ENCODE data around the gene MAX.
"Not testable (repeated sequence)": the region's sequence is repeated elsewhere in the genome, so short reads cannot be mapped to it uniquely, and the experiment has no call there.

MAX gene

GRCh38 chr14:65104791-65105190, 2.5 kb upstream of the MAX start:
- no peak for DNase-seq (ENCODE audit: low read depth)

DNA sequence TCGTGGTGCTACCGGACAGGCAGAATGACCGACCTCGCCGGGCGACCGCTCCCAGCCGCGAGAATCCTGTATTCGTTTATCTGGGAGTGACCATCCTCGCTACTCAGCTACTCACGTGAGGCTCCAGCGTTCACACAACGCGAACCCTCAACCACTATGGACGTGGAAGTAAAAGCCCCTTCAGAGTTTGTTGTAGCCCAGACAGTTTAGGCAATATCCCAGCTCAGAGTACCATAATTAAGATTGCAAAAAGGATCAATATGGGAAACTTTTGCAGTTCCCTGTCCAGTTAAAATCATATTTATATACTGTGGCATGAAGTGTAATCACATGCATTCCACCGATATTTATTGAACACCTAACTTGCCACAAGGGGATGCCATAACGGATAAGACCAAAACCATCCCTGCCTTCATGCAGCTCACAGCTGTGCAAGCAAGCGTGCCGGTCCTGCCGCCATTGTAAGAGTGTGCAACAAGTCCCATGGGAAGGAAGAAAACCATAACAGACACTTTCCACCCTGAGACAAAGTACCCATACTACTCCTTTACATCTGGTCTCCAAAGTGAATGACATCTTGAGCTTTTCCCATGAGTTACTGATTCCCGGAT, 938 bp upstream of the MAX start:
- DNase-seq (ENCODE audit: low read depth): no peak

DNA sequence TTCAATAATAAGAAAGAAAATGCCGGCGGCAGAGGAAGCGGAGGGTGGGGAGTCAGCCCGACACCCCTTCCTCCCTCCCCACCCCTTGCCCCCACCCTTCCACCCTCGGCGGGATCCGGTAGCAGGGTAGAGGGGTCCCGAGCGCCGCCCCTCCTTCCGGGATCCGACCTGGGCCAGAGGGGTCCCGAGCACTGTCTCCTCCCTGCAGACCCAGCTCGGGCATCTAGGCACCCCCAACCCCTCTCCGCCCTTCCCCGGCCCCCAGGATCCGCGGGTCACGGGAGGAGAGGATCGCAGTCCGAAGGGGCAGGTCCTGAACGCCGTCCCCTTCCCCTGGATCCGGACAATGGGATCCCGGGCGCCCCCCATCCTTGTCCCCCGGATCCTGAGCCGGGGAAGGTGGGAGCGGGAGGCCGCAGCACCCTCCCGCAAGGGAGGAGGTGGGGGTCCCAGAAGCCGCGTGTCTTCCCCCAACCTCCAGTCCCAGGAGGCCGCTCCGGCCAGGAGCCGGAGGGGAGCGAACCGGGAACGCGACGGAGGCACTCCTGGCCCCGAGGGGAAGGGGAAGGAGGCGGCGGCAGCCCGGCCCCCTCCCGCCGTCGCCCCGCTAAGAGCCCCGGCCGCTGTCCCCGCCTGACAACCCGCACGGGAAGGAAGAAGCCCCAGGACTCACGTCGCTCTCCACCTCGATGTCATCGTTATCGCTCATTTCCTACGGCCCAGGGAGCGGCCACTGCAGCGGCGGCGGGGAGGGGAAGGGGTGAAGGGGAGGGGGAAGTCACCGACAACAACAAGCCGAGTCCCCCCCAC, 481 bp downstream of the MAX start:
- DNase-seq (ENCODE audit: low read depth): no peak

DNA sequence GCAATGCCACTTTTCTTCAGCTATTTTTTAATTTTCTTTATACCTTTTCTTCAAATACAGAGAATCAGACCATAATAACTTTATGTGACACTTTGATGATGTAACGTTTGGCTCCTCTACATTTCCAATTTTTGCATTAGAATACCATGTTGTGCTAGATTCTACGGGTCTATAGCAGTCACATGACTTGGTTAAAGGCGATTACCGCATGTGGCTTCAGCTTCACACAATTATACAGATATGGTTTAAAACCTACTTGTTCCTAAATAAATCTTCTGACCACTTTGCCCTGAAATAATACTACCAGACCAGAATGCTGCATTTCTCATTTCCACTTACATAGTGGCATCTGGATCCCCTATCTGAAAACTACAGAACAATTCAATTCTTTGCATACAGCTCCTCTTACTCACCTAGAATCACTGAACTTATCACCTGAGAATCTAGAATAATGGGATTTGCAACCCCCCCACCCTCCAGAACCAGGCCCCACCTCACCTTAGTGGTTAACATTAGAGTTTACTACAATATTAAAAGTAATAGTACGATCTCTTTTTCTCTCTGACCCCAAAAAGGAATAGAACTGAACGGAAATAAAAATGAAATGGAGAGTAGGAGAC, 1.3 kb downstream of the MAX start:
- no peak for DNase-seq (ENCODE audit: low read depth)

GRCh38 chr14:65098586-65098985, 3.7 kb downstream of the MAX start:
- DNase-seq (ENCODE audit: low read depth): no peak

DNA sequence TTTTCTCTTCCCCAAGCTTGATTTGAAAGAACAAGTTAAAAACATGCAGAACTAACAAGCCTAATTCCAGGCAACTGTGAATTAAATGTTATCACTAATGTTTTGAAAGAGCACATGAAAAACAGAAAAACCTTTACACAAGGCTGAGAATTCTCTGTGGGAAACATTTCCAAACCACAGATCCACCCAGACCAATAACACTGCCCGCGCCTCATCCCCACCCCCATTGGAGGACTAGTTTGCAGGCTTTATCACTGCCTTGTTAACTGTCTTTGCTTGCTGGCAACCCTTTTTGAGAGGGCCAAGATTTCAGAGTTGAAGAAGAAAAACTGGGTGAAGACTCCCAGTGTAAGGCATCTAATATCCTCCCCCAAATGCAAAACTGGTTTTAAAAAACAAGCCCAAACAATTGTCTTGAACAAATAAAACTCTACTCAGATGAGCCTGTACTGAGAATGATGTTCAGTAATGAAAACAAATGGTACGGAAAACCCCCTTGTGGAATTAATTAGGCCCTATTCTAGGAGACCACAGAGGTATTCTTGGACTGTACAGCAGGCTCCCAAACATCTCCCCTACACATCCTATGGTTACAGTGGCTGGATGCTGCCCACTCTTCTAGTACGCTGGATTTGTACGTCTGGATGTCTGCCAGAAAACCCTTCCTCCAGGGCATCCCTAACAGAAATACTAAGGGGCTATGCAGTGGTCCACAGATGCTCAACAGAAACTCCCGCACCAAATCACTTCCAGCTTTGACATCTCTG, 5.8 kb downstream of the MAX start:
- no peak for DNase-seq (ENCODE audit: low read depth)

DNA sequence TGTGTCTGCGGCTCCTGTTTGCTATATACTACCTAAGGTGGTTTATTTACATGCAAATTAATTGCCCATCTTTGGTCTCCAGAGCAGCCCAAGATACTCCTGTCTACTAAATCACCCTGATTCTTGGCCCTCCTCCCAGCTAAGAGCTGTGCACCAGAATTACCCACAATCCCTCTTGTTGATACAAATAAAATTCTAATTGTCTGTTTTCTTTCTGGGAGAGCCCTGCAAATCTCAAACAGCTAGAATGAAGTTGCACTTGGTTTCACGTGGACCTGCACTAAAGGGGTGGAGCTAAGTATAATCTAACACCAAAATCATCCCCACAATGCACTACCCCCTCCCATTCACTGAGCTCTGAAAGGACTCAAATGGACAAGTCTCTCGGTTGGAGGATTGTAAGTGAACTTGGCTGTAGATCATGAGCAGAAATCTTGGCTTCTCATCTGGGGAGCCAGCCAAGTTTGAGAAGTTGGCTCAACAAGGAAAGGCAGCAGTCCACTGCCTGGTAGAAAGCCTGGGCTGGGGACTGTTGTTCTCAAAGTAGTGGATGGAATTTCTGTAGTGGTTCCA, 6.6 kb downstream of the MAX start:
- DNase-seq (ENCODE audit: low read depth): peak; percentile 30

DNA sequence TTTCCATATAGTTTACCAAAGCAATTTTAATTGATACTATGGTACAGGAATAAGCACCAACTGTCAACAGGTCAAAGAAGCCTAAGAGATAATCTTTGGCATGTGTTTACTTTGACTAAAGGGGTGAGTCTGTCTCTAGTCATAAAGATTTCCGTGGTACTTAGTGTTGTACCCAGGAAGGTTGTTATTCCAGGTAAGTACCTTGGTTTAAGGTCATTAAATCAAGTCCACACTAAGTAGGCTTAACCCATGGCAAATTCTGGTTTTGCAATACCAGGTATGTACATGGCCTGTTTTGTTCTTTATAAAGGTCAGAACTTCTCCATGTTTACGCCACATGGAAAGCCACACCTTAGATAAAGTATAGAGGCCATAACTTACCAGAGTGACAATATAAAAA, 10.0 kb downstream of the MAX start:
- no peak for DNase-seq (ENCODE audit: low read depth)

DNA sequence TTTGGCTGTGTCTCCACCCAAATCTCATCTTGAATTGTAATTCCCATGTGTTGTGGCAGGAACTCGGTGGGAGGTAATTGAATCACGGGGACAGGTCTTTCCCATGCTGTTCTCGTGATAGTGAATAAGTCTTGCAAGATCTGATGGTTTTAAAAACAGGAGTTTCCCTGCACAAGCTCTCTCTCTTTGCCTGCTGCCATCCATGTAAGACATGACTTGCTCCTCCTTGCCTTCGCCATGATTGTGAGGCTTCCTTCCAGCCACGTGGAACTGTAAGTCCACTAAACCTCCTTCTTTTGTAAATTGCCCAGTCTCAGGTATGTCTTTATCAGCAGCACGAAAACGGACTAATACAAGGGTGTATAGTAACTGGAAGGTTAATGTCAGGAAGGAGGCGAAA, 14.5 kb downstream of the MAX start:
- DNase-seq (ENCODE audit: low read depth): not testable (repeated sequence)

- DNase-seq (ENCODE audit: low read depth): not testable (repeated sequence)
Observed at GRCh38 chr14:65086686-65087085, 15.6 kb downstream of the MAX start.

GRCh38 chr14:65084554-65085505, 17.5 kb downstream of the MAX start:
- no peak for DNase-seq (ENCODE audit: low read depth)

GRCh38 chr14:65082930-65083329, 19.4 kb downstream of the MAX start:
- no peak for DNase-seq (ENCODE audit: low read depth)

GRCh38 chr14:65080960-65081747, 21.2 kb downstream of the MAX start:
- DNase-seq (ENCODE audit: low read depth): no peak

DNA sequence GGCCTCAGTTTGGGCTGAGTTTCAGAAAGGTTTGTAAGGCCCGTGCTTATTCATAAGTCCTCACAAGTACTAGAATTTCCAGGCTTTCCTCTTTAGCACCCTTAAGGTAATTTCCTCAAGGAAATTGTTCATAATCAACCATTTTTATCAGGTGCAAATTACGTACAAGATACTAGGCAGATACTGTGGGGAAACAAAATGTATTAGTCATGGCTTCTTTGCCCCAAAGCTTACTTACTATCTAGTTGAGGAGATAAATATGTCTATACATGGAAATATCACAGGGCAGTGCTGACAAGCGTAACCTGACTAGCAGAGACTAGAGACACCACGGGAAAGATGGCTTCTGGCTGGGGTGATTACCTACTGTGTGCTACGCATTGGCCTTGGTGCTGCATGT, 22.5 kb downstream of the MAX start:
- DNase-seq (ENCODE audit: low read depth): no peak

GRCh38 chr14:65079201-65079600, 23.1 kb downstream of the MAX start:
- no peak for DNase-seq (ENCODE audit: low read depth)

GRCh38 chr14:65077318-65077717, 25.0 kb downstream of the MAX start:
- DNase-seq (ENCODE audit: low read depth): no peak

DNA sequence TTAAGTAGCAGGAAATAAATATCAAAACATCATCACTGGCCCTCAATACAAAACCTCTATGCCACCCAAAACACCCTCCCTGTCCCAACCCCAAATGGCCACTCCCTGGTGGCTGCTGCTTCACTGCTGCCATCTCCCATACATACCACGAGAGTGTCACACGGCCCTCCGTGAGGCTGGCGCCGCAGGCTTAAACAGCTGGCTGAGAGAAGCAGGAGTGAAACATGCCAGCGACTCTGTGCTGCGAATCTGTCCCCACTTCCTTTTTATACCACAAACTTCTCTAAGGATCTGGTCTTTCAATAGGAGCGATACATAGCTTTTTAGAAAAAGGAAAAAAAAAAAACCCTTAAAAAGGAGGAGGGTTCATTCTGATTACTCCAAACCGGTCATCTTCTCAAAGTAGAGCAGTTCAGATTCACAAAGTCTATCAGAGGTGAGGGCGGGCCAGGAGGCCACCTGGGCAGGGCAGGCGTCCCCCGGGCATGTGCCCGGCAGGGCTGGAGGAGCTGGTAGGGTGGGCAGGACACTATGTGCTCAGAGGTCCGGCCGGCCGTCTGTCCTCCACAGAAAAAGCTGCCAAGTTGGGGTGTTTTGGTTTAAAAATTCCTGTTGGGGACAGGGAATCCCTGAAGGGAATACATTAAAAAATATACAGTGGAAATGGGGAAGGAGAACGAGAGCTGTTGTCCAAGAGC, 26.5 kb downstream of the MAX start:
- no peak for DNase-seq (ENCODE audit: low read depth)

DNA sequence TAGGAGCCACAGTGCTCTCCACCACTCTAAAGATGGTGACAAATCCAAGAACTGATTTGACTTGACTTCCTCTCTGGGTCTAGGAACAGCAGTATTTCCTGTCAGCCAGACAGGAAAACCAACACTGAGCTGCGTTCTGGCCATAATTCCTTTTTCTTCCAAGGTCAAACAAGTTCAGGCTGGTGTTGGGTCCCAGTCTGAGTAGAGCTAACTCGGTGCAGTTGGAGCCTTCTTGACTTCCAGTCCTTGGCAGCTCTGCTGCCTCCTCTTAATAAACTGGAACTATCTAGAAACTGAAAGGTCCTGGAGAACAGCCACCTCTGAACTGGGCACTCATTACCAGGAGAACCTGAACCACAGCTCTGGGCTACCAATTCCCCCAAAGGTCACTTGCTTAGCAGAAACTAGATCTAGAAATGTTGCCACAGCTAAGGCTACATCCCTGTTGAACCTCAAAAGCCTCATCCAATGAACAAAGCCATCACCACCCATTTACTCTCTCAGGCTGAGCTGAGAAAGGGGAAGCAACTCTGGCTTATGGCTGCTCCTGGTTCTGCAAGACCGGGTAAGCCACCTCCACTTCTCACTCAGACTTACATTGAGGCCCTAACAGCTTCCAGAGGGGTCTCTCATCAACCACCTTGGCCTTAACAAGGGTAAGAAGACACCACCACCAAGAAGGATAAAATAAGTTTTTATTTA, 27.7 kb downstream of the MAX start:
- no peak for DNase-seq (ENCODE audit: low read depth)

GRCh38 chr14:65073605-65074201, 28.6 kb downstream of the MAX start:
- no peak for DNase-seq (ENCODE audit: low read depth)
